Ovary (tissue), 3 donors: ENCODE data around the gene RAD9B.

Experiments used
- POLR2A ChIP-seq: fragments of 450-650 bp; IDR thresholded peaks from one replicate; pipeline ENCODE4 v1.6.1; 2017; ENCODE audit warnings: antibody characterized with exemption, mild to moderate bottlenecking, moderate library complexity
- TF ChIP-seq, protein P1 (sequence below), 3 donors: fragments of 450-650 bp in 2 of 3; fragments of 200-600 bp in 1 of 3; IDR thresholded peaks; one replicate each; pipeline versions ENCODE4 v1.5.1 to v1.8.0; 2016 to 2022; ENCODE audit warnings: antibody characterized with exemption in 3 of 3, mild to moderate bottlenecking in 1 of 3
- donor health status: DM: no; HTN: no; CAD: no.

GRCh38 chr12:110549716-110550115 lies 47.6 kb downstream of the RAD9B start:
- TF ChIP-seq, protein P1, sequence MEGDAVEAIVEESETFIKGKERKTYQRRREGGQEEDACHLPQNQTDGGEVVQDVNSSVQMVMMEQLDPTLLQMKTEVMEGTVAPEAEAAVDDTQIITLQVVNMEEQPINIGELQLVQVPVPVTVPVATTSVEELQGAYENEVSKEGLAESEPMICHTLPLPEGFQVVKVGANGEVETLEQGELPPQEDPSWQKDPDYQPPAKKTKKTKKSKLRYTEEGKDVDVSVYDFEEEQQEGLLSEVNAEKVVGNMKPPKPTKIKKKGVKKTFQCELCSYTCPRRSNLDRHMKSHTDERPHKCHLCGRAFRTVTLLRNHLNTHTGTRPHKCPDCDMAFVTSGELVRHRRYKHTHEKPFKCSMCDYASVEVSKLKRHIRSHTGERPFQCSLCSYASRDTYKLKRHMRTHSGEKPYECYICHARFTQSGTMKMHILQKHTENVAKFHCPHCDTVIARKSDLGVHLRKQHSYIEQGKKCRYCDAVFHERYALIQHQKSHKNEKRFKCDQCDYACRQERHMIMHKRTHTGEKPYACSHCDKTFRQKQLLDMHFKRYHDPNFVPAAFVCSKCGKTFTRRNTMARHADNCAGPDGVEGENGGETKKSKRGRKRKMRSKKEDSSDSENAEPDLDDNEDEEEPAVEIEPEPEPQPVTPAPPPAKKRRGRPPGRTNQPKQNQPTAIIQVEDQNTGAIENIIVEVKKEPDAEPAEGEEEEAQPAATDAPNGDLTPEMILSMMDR (IDR thresholded peaks at IDR 0.05), result no peak
- TF ChIP-seq POLR2A, result no peak
